HFFc6 (cell line): ENCODE results near the gene TNFRSF21. TPM values are rescaled to one million over a fixed set of nuclear protein-coding genes. Genes with fewer than 3 reads are reported as not detected.
A peak's percentile ranks its signal among the peaks of the same experiment; 100 is the strongest.

ENCODE experiments used
- DNase-seq: peaks from one replicate; pipeline ENCODE4 v3.0.0-alpha.2; 2018
- H3K27ac Mint-ChIP-seq: 2 replicates; pipeline ENCODE4 v1.8.0; 2020; ENCODE audit warnings: mild to moderate bottlenecking, mixed read lengths
- H3K27me3 Mint-ChIP-seq: 2 replicates; pipeline ENCODE4 v1.8.0; 2021; ENCODE audit warnings: mild to moderate bottlenecking, moderate library complexity, mixed read lengths; ENCODE audit not compliant: insufficient read depth
- H3K36me3 Mint-ChIP-seq: 2 replicates; pipeline ENCODE4 v1.8.0; 2021; ENCODE audit warnings: low read depth, mixed read lengths
- H3K4me1 Mint-ChIP-seq: 2 replicates; pipeline ENCODE4 v1.8.0; 2020; ENCODE audit warnings: low read depth, mixed read lengths
- H3K4me3 Mint-ChIP-seq: 2 replicates; pipeline ENCODE4 v1.8.0; 2020; ENCODE audit warnings: mild to moderate bottlenecking, moderate library complexity, mixed read lengths
- H3K9me3 Mint-ChIP-seq: 2 replicates; pipeline ENCODE4 v1.8.0; 2020; ENCODE audit warnings: mild to moderate bottlenecking, mixed read lengths
- total RNA-seq, 6 experiments: library from RNA; stranded (reverse); fragmentation: NEBNext Ultra II Directional; extraction: Animal tissue kit (Norgen Biotek cat#: 25700); gene quantifications; 2 replicates in 1 of 6; 3 replicates in 5 of 6; pipeline ENCODE4 v1.2.3, GENCODE V29; 2021
- TF ChIP-seq, protein P1 (sequence below): fragments of 200-600 bp; sonication (generic); IDR thresholded peaks from 2 replicates; pipeline ENCODE4 v1.5.0; 2021; ENCODE audit warnings: antibody characterized with exemption, mild to moderate bottlenecking

TNFRSF21 gene
- total RNA-seq, 6 experiments from 2014 or later = 1.6 to 20.4 (median 2.2) TPM

DNA sequence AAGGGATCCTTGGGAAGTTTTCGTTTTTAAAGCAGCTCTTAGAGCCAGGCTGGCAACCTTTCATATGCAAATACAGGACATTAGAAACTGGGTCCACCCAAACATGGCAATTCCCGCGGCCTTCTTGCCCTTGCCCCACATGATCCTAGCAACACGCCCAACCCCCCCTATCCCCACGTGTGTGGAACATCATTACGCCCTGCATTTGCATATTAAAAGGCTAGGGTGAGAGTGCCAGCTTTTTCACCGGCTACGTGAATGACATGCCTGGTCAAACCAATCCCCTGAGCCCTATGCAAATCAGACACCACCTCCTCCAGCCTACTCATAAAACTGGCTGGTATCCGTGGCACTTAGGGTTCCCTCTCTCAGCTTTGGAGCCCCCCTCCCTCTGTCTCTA is 88.1 kb downstream of the TNFRSF21 start:
- TF ChIP-seq, protein P1, sequence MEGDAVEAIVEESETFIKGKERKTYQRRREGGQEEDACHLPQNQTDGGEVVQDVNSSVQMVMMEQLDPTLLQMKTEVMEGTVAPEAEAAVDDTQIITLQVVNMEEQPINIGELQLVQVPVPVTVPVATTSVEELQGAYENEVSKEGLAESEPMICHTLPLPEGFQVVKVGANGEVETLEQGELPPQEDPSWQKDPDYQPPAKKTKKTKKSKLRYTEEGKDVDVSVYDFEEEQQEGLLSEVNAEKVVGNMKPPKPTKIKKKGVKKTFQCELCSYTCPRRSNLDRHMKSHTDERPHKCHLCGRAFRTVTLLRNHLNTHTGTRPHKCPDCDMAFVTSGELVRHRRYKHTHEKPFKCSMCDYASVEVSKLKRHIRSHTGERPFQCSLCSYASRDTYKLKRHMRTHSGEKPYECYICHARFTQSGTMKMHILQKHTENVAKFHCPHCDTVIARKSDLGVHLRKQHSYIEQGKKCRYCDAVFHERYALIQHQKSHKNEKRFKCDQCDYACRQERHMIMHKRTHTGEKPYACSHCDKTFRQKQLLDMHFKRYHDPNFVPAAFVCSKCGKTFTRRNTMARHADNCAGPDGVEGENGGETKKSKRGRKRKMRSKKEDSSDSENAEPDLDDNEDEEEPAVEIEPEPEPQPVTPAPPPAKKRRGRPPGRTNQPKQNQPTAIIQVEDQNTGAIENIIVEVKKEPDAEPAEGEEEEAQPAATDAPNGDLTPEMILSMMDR = no peak
- no peak for DNase-seq
- Mint-ChIP-seq H3K4me1 (no peaks in the 10 kb centered on the region), H3K9me3 (no peaks in the 10 kb centered on the region), H3K27me3 (no peaks in the 10 kb centered on the region), H3K4me3 (no peak overlapping the region), H3K27ac (no peak overlapping the region), H3K36me3 (no peaks in the 10 kb centered on the region)

DNA sequence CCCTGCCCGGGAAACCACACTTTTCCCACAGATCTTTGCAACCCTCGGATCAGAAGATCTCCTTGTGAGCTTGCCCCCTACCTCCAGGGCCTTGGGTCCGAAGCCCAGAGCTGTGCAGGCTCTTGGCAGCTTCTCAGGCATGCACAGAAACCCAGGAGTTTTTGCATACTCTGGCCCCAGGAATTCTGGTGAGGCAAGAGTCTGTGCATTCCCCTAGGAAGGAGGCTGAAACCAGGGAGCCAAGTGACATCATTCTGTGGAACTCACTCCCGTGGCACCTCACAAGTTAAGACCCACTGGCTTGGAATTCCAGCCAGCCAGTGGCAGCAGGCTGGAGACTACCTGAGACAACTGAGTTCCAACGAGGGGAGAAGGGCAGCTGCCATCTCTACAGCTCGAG is 100.1 kb downstream of the TNFRSF21 start:
- Mint-ChIP-seq H3K4me3 (no peak overlapping the region), H3K27me3 (no peaks in the 10 kb centered on the region; the same call in 1 of the 2 replicates), H3K27ac (no peak overlapping the region), H3K4me1 (no peaks in the 10 kb centered on the region), H3K36me3 (no peaks in the 10 kb centered on the region), H3K9me3 (peaks cover 3% of the 10 kb centered on the region; the same call in 1 of the 2 replicates)
- DNase-seq = peak; percentile 13
- TF ChIP-seq, protein P1 = no peak

DNA sequence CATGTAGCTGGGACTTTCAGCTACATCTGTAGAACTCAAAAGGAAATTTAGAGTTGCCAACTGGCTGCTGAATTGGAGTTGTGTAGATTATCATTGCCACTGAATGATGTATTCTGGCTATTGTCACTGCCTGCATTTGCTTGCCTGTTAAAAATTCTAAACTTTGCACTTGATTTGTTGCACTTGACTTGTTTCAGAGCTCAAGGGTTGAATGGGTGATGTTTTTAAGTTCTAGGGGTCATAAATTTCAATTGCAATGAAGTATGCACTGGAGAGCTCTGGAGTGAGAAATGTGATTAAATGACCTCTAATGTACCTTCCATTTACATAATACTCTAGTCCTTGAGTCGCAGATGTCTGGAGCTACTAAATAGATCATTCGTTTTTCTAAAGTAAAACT is 102.4 kb downstream of the TNFRSF21 start:
- Mint-ChIP-seq H3K36me3 (no peaks in the 10 kb centered on the region), H3K9me3 (peaks cover 3% of the 10 kb centered on the region; the same call in 1 of the 2 replicates), H3K27me3 (no peaks in the 10 kb centered on the region; the same call in none of the 2 replicates), H3K27ac (no peak overlapping the region), H3K4me3 (no peak overlapping the region), H3K4me1 (no peaks in the 10 kb centered on the region)
- DNase-seq = no peak
- TF ChIP-seq, protein P1 = no peak

DNA sequence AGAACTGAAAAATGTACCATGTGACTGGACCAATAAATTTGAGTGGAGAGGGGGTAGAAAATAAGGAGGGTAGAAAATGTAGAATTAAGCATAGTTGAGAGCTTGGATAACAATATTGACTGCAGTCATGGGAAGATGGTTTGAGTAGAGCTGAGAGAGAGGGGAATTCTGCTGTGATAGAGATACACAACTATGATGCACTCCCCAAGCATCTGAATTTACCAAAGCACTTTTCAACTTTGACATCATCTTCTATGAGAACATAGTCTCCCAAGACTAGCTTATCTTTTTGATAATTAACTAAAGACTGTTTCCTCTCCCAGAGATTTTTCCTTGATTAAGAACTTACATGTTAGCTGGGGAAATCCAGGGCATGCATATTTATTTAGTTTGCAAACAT is 103.1 kb downstream of the TNFRSF21 start:
- peak; percentile 8 for DNase-seq
- Mint-ChIP-seq H3K36me3 (no peaks in the 10 kb centered on the region), H3K4me1 (no peaks in the 10 kb centered on the region), H3K9me3 (no peaks in the 10 kb centered on the region; the same call in 1 of the 2 replicates), H3K27me3 (no peaks in the 10 kb centered on the region; the same call in none of the 2 replicates), H3K4me3 (no peak overlapping the region), H3K27ac (no peak overlapping the region)
- TF ChIP-seq, protein P1 = no peak

DNA sequence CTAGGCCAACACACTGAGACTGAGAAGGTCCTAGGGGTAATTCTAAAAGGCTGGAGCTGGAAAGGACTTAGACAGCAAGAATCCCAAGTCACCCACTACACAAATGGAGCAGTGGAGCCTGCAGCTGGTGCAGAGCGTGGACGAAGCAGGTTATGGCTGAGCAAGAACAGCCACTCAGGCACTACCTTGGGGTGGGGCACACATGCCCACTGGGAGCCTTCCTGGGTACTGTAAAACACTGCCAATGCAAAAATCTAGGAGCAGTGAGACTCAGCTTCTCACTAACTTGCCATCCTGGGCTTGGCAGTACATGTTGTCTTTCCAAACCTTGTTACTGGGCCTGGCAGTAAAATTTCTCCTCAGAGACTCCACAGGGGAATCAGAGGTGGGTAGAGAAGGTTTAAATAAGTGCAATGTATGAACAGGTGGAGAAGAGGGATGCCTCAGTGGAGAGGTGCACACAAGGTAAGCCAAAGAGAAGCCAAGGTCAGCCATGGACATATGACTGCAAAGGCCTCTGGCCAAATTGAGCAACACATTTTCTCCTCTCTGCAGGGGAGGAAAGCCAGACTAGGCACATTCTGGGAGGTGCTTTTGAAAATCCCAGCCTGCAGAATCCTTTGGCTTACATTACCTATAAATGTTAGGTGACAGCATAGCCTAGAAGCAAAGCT is 105.6 kb downstream of the TNFRSF21 start:
- H3K4me1 Mint-ChIP-seq = no peaks in the 10 kb centered on the region
- TF ChIP-seq, protein P1 = no peak
- no peak for DNase-seq
- no peaks in the 10 kb centered on the region for H3K36me3 Mint-ChIP-seq
- H3K4me3 Mint-ChIP-seq = no peak overlapping the region
- H3K27me3 Mint-ChIP-seq = no peaks in the 10 kb centered on the region; the same call in none of the 2 replicates
- H3K9me3 Mint-ChIP-seq = no peaks in the 10 kb centered on the region
- no peak overlapping the region for H3K27ac Mint-ChIP-seq
